HG03060 (cell line): Measurements from ENCODE around the gene ACVR2B.
"Not testable (repeated sequence)": the region's sequence is repeated elsewhere in the genome, so short reads cannot be mapped to it uniquely, and the experiment has no call there.

ENCODE experiments used
- ATAC-seq: cut with Tn5 transposase; IDR thresholded peaks from one replicate; pipeline ENCODE4 v1.9.1; 2021; ENCODE audit warnings: low read depth, moderate number of reproducible peaks; ENCODE audit not compliant: unreplicated experiment

The ACVR2B gene

DNA sequence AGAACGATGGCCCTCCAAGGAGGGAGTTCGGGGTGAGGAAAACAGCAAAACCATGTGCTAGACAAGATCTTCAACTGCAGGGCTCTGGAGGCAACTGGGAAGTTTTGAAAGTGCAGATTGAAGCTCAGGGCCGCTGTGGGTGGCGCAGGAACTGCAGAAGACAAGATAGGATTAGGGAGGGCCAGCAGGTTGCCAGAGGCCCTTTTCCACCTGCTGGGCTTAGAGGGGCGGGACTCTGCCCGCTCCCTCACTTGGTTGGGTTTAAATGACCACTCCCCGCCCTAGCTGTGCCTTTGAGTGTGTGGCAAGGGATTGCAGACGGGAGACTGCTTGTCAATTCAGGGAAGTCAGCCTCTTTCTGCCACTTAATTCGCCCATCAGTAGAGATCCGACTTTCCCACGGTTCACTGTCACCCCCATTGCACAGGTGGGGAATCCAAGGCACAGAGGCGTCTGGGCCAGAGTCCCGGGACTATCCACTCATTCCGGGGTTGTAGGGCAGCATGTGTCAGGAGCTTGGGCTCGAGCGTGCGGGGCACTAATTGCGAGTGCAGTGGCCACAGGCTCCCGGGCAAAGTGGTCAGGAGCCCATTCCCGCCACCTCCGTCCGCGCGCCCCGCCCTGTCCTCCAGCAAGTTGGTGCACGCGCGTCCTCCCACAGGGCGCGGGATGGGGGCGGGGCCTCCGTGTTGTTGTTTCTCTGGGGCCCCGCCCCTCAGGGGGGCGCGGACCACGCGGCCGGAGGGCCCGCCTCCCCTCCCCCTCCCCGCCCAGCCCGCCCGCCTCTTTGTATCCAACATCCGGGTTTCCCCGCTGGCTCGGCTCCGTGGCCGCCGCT is at the start of gene ACVR2B:
TSS of gene ACVR2B (plus strand) at position 816 of the 838 bp plus-strand sequence. CDS start 433 bp downstream, outside the sequence.
- no peak for ATAC-seq

DNA sequence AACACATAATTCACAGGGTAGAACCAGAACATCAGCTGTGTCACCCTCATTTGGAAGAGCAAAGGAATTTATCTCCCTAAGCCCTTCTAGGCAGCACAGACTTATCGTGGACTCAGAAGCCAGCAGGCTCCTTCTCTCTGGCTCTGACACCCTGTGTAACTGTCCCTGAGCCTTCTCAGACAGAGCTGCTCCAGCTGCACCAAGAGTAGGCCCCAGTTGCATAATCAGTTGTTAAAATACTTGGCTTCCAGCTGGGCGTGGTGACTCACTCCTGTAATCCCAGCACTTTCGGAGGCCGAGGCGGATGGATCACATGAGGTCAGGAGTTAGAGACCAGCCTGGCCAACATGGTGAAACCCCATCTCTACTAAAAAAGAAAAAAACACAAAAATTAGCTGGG is 49.4 kb upstream of the ACVR2B start:
- ATAC-seq, result no peak

DNA sequence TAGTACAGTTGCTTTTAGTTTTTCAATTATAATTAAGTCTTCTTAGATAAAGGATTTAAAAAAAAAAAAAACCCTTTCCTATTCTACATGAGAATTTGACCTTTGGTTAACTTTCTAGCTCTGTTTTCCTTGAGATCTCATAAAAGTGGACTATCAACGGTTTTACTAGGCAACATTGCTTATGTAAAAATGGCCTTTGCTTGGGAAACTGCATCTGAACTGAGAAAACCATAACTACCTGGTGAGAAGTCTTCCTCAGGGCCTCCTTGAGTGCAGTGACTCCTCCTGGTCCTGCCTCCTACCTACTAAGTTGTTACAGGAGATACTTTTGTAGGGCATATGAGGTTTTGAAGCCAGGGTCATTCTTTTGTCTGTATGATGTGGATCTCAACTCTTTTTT is 42.1 kb upstream of the ACVR2B start:
- no peak for ATAC-seq

DNA sequence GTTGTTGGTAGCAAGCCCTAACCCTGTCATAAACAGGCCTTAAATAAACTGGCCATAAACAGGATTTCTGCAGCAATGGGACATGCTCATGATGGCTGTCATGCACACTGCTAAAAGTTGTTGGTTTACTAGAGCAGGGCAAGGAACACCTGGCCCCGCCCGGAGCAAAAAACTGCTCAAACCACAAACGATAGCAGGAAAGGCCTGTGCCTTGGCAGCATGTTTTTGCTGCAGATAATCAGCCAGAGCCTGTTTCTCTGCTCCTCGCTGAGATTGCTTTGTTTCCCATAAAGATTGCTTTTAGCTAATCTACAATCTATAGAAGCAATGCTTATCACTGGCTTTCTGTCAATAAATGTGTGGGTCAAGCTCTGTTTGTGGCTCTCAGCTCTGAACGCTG is 32.9 kb upstream of the ACVR2B start:
- ATAC-seq, result not testable (repeated sequence)

DNA sequence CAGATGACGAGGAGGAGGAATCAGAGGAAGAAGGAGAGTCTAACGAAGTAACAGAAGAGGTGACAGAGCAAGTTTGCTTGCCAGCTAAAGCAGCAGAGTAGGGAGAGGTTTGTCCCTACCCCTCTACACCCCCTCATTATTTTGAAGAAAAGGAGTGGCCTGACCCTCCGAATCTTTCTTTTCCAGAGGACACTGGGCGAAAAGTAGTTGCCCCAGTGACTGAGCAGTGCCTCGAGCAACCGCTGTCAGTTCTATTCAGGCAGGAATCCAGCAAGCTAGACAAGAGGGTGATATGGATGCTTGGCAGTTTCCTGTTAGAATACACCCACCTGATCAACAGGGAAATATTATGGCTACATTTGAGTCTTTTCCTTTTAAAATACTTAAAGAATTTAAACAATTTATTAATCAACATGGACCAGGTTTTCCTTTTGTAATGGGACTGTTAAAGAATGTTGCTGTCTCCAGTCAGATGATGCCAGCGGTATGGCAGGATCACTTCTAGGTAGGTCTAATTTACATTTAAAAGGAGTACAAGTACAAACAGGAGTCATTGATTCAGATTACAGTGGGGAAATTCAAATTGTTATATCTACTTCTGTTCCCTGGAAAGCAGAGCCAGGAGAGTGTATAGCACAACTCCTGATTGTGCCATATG is 31.9 kb upstream of the ACVR2B start:
- ATAC-seq, result no peak

DNA sequence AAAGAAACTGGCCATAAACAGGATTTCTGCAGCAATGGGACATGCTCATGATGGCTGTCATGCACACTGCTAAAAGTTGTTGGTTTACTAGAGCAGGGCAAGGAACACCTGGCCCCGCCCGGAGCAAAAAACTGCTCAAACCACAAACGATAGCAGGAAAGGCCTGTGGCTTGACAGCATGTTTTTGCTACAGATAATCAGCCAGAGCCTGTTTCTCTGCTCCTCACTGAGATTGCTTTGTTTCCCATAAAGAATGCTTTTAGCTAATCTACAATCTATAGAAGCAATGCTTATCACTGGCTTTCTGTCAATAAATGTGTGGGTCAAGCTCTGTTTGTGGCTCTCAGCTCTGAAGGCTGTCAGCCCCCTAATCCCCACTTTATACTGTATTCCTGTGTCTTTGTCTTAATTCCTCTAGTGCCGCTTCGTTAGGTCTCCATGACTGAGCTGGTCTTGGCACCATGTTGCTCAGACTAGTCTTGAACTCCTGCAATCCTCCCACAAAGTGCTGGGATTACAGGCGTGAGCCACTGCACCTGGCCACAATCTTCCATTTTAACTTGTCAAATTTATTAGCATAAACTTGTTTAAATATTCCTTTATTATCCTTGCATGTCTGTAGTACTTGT is 26.8 kb upstream of the ACVR2B start:
- not testable (repeated sequence) for ATAC-seq

DNA sequence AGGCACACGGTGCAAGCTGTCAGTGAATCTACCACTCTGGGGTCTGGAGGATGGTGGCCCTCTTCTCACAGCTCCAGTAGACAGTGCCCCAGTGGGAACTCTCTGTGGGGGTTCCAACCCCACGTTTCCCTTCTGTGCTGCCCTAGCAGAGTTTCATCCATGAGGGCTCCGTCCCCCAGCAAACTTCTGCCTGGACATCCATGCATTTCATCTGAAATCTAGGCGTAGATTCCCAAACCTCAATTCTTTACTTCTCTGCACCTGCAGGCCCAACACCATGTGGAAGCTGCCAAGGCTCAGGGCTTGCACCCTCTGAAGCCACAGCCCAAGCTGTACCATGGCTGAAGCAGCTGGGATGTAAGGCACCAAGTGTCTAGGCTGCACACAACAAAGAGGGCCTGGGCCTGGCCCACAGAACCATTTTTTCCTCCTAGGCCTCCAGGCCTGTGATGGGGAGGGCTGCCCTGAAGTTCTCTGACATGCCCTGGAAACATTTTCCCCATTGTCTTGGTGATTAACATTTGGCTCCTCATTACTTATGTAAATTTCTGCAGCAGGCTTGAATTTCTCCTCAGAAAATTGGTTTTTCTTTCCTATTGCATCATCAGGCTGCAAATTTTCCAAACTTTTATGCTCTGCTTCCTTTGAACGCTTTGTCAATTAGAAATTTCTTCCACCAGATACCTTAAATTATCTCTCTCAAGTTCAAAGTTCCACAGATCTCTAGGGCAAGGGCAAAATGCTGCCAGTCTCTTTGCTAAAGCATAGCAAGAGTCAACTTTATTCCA is 20.6 kb upstream of the ACVR2B start:
- ATAC-seq, result not testable (repeated sequence)

DNA sequence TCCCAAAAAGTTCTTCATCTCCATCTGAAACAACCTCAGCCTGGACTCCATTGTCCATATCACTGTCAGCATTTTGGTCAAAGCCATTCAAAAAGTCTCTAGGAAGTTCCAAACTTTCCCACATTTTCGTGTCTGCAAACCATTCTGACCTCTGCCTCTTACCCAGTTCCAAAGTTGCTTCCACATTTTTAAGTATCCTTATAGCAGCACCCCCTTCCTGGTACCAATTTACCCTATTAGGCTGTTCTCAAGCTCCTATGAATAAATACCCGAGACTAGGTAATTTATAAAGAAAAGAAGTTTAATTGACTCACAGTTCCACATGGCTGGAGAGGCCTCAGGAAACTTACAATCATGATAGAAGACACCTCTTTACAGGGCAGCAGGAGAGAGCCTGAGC is 20.0 kb upstream of the ACVR2B start:
- ATAC-seq, result not testable (repeated sequence)

DNA sequence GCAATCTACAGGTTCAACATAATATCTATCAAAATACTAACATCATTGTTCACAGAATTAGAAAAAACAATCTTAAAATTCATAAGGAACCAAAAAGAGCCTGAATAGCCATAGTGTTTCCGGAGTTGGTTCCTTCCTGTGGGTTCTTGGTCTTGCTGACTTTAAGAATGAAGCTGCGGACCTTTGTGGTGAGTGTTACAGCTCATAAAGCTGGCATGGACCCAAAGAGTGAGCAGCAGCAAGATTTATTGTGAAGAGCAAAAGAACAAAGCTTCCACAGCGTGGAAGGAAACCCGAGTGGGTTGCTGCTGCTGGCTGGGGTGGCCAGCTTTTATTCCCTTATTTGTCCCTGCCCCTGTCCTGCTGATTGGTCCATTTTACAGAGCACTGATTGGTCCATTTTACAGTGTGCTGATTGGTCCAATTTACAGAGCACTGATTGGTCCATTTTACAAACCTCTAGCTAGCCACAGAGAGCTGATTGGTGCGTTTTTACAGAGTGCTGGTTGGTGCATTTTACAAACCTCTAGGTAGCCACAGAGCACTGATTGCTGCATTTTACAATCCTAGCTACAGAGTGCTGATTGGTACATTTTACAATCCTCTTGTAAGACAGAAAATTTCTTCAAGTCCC is 15.1 kb upstream of the ACVR2B start:
- not testable (repeated sequence) for ATAC-seq

DNA sequence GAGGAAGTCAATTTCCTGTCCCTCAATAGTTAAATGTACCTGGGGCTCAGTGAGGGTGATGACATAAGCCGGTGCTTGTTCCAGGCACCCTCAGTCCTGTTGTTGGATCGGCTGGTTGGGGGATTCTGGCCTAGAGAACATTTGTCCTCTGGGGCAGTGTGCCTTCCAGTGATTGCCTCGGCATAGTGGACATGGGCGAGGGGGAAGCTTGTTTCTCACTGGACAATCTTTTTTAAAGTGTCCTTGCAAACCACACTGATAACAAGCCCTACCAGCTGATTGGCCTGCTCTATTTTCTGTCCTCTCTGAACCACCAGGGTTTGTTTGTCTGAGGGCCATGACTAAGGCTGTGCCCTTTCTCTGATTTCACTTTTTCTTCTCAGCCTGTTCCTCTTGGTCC is 10.5 kb upstream of the ACVR2B start:
- not testable (repeated sequence) for ATAC-seq

DNA sequence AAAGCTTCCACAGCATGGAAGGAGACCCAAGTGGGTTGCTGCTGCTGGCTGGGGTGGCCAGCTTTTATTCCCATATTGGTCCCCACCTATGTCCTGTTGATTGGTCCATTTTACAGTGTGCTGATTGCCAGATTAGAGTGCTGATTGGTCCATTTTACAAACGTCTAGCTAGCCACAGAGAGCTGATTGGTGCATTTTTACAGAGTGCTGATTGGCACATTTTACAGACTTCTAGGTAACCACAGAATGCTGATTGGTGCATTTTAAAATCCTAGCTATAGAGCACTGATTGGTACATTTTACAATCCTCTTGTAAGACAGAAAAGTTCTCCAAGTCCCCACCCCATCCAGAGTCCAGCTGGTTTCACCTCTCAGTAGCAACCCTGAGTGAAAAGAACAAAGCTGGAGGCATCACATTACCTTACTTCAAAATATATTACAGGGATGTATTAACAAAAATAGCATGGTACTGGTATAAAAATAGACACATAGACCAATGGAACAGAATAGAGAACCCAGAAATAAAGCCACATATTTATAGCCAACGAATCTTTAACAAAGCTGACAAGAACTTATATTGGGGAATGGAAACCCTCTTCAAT is 7.5 kb upstream of the ACVR2B start:
- ATAC-seq, result no peak

DNA sequence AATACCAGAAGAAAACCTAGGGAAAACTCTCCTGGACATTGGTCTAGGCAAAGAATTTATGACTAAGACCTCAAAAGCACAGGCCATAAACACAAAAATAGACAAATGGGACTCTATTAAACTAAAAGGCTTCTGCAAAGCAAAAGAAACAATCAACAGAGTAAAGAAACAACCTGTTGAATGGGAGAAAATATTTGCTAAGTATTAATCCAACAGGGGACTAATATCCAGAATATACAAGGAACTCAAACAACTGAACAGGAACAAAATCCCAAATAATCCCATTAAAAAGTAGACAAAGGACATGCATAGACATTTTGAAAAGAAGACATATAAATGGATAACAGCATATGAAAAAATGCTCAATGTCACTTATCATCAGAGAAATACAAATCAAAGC is 6.9 kb upstream of the ACVR2B start:
- ATAC-seq, result no peak

DNA sequence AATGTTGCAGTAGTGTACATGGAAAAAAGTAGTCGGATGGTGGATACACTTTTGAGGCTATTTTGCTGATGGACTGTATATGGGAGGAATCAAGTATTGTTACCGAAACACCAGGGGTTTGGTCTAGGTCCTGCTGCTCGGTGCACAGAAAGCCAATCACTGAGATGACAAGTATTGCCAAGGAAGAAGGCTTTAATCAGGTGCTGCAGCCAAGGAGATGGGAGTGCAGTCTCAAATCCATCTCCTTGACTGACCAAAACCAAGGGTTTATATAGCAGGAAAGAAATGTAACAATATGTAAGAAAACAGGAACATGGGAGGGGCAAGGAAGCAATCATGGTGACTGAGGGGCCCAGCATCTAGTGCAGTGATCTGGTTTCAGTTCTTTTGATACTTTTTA is 2.8 kb upstream of the ACVR2B start:
- no peak for ATAC-seq

DNA sequence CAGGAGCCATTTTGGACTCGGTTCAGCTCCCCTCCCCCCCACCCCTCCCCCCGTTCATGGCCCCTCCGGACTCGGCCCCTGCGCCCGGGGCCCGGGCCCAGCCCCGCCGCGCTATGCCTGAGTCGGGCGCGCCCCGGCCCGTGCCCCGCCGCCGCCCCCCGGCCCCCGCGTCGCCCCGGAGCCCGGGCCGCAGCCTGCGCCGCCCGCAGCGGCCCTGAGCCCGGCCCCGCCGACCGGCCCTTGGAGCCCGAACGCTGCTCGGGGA is 155 bp downstream of the ACVR2B start:
- no peak for ATAC-seq

DNA sequence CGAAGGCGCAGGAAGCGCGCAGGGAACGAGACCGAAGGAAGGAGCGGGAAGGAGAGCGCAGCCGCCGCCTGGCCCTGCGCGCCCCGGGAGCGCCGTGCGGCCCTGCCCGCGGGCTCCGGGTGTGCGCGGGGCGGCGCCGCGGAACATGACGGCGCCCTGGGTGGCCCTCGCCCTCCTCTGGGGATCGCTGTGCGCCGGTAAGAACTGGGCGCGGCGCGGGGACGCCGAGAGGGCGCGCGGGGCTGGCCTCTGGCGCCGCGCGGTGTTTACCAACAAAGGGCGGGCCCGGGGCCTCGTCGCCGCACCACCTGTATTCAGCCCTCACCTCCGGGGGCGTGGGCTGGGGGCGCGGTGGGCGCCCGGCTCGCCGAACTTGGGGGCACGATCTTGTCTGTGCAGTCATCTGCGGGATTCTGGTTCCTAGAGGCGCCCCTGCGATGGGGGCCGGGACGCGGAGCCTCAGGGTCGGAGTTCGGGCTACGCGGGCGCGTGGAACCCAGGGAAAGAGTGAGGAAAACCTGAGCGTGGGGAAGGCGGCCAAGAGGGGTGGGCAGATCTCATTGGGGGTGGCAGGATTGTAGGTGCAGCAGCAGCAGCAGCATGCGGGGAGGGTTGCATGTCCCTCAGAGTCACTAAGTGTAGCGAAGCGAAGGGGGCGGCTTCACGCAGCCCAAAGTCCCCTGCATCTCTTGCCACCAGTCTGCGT is 641 bp downstream of the ACVR2B start:
- no peak for ATAC-seq

DNA sequence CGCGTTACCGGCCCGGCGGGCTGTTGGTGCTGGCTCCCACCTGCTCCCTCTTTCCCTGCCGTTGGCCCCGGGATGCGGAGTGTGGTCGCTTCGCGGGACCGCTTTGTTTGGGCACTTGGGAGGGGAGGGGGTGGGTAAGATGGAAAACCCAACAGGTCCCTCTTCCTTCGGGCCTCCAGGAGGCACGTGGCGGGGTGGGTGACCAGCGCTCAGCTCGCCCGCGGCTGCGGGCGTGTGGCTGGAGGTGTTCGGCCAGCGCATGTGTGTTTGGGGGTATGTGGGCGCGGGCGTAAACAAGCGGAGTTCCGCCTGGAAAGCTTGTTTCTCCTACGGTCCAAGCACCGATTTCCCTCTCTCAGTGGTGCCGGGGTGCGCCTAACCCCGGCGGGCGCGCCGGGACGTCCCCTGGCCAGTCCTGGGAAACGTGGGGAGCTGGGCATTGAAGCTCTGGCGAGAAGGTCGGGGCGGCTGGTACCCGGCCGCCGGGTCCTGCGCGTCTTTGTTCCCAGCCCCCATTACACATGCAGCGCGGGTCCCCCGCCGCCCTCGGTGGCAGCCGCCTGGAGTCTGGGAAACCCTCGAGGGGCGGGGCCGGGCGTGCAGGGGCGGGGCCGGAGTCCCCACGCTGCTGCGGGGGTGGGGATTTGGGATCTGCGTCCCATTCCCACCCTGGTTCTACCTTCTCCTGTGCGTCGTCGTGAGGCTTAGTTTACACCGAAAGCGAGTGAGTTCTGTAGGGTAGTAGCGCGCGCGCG is 1.4 kb downstream of the ACVR2B start:
- ATAC-seq, result no peak

DNA sequence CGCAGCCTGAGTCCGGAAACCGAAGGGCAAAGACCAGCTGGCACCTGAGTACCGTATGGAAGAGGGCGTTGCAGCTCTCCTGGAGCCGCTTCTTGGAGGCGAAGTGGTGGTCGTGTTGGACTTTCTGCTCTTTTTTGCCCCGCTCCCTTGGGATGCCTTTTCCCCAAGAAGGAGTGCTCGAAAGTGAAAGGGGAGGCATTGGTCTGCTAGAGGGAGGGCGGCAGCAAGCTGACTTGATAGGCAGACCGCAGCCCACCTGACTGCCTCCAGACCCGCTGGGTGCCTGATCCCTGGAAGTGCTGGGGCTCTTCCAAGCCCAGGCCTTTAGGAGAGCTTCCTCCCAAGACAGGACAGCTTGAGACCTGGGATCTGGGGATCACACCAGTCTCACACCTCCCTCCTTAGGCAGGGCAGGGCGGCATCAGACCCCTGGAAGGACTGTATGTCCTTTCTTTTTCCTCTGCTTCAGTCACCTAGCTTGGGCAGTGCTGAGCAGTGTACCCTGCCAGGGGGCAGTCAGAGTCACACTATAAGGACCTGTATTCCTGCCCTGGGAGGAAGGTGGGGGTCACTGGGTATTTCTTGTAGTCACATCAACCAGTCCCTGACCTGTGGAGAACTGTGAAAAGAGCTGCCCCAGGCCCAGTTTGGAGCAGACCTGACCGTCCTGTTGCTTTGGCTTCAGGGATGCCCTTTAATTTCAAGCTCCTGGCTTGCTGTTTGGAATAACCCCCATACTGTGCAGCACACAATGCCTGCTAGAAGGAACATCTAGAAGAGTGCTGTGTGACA is 2.1 kb downstream of the ACVR2B start:
- ATAC-seq, result no peak
